GM21717 (cell line): Measurements from ENCODE around the gene ERI3.

Experiments used
- ATAC-seq: cut with Tn5 transposase; IDR thresholded peaks from one replicate; pipeline ENCODE4 v1.9.1; 2021; ENCODE audit warnings: mild to moderate bottlenecking, moderate library complexity; ENCODE audit not compliant: unreplicated experiment

The ERI3 gene

DNA sequence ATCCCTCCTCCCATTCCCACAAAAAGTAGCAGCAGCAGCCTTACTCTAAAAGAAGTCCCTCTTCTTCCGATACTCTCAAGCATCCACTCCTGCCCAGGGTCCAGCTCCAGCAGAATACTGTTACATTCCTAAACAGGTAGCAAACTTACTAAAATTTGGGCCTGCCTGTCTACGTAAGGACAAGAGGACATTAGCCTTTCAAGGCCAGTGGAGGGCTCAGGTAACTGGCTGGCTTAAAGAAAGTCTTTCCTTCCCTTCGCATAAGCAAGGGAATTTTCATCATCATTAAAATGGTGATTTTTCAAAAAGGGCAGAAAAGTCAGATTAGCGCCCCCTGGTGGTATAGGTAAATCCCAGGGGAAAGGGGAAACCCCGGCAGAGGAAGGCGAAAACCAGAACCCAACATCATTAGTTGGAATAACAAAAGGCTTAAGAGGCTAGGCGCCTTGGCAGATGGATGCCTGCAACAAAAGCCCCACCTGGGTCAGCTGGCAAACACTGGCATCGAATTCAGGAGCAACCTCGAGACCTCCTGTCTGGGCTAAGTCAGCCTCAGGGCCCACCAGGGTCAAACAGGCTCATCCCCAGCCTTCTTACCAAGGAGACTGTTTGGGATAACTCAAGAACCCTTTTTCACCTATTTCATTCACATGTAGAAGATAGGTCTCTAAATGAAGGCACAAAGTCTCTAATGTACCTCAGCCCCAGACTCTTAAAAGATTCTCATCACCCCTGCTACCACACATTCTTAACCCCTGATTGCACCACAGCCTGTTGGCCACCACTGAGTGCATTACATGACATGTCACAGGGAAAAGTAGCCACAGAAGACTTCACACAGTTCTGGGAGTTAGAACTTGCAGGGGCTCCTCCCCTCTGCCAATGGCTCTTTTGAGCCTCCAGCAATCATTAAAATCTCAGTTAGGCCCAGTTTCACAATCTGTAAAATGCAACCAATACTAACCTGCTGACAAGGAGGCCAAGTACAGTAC lies 36.7 kb downstream of the ERI3 start:
- ATAC-seq: no peak

DNA sequence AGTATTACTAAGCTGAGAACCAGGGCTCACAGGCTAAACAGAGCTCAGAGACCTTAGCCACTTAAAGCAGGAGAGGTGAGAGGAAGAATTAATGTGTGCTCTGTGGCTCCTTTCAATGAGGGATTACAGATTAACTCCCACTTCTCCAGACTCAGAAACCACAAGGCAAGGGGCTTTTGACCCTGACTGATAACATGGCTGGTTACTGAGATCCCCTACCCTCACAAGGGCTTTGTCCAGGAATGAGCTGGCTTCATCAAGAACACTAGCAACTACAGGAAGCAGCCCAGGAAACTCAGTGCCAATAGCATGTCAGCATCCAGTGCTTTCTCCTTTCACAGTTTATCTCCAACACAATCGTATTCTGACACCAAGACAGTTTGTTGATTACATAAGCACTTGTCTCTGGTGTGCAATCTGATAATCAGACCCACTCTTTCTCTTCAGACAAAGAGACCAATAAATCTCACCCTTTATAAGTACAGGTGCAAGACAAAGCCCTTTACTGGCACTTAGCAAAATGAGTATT lies 38.8 kb downstream of the ERI3 start:
- no peak for ATAC-seq

DNA sequence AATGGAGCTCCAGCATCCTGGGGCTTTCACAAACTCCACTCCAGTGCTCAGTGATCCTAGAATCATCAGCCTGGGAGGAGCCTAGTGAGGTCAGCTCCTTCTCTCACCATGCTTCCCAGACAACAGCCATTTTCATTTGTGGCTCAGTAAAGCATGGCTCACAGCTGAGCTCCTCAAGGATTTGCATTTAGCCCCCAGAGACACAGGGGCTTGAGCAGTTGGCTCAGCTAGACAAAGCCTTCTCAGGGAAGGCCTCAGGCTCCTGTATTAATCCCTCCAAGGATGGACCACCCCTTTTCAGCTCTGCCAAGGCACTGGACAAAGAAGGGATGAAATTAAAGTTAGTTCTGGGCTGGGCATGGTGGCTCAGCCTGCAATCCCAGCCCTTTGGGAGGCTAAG lies 39.5 kb downstream of the ERI3 start:
- ATAC-seq: no peak

DNA sequence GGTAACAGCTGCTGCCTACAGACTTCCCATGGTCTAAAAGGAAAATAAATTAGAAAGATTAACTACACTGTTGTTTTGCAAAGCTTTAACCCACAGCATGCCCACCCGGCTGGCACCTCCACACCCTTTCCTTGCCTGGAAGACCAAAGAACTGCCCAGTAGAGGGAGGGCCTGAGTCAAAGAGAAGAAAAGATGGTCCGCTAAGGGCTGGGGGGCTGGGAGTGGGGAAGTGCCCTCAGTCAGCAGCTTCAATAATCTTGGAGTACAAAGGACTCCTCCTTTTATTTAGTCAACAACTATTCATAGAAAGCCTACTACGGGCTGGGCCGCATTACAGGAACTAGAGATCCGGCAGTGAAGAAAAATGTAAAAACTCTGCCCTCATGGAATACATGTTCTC lies 40.6 kb downstream of the ERI3 start:
- no peak for ATAC-seq

DNA sequence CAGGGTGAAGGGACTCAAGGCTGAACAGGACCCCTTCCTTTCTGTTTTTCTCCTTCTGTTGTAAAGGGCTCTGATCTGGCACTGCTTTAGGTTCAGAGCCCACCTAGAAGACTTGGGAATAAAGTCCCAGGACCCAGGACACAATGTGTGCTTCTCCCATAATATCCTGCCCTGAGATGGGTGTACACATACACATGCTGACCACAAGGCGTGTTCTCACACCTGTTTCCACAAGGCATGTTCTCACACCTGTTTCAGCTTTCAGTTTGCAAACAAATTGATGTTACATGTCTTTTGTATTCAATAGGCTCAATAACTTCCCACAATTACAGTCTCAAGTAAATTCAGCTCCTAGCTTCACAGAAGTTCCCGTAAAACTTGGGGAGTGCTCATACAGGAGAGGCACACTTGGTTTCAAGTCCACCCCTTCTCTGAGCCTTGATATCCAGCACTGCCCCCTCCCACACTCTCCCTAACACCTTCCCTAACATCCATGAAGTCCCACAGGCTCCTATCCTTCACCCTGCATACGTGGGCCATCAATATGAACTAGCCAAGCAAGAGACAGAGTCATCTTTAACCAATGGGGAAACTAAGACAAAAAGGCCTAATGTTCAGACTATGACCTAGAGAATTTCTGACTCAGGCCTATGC lies 41.7 kb downstream of the ERI3 start:
- no peak for ATAC-seq

DNA sequence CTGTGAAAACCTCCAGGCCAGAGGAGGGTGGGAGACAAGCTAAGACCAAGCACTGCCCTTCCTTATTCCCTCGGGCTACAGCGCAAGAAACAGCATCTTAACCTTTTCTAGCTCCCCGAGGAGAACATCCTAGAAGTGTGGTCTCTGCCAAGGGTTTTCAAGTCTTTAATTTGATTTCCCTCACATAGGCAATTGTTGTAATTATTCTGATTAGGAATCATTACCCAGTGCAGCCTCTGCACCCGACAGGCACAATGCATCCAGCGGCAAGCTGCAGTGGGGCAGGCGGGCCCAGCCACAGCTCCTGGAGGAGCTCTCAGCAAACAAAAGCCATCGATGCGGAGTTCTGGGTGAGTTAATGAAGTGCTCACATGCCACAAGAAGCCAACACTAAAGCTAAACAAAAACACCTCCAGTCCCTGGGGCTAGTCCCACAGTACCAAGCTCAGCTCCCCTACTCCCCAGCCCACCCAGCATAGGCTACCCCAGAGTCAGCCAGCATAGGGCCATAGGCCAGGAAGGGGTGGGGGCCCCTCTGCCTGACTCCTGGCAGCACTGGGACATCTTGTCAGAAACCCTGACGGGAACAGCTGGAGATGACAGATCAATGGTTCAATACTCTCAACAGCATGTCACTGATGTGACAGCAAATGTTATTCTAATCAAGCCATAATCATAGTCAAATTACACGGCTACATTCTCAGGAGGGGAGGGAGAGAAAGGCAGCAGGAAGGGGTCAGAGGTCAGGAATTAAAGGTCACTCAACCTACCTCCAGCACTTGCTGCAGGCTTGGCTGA lies 42.5 kb downstream of the ERI3 start:
- no peak for ATAC-seq

DNA sequence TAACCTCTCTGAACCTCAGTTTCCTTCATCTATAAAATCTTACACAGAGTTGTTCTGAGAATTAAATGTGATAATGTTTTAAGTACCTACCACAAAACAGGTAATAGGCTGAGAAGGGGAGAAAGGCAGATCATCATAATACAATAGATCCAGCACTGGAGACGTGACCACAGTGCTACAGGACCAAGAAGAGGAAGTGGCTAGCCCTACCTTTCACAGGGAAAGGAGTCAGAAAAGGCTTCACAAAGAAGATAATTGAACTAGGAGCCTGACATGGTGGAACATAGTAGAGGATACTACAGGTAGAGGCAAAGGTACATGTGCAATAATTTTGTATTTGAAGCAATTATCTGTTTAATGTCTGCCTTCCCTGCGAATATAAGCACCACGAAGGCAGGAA lies 45.1 kb downstream of the ERI3 start:
- ATAC-seq: no peak

DNA sequence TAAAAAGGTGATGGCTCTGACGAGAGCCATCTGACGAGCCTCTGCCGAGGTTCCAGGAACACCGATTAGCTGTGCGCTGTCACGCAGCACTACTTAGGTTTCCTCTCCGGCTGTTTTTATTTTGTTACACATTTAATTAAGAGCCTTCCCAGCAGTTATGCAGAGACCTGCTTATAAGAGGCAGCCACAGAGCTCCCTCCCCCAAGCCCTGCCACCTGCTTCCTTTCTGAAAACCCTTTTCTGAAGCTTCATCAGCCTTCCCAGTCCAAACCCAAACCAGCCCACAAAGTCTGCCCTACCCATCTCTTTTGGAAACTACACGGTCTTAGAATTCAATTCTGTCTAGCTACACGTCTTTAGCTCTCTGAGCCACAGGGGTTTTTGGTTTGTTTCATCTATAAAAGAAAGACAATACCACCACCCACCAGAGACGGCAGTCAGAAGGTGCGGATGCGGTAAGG lies 49.1 kb downstream of the ERI3 start:
- no peak for ATAC-seq

DNA sequence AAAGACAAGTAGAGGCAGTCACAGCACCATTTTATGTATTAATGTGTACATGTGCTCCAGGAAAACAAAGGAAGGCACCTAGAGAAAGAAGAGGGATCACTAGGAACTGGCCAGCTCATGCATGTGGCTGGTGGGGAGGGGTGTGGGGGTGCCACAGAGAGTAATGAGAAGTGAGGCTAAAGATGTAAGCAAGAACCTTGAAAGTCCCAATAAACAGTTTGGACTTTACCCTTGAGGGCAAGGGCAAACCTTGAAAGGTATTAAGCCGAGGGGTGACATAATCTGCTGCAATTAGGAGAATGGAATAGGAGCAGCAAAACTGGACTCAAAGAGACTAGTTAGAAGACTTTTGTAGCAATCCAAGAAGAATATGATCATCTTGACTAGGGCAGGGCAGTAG lies 51.5 kb downstream of the ERI3 start:
- ATAC-seq: no peak

DNA sequence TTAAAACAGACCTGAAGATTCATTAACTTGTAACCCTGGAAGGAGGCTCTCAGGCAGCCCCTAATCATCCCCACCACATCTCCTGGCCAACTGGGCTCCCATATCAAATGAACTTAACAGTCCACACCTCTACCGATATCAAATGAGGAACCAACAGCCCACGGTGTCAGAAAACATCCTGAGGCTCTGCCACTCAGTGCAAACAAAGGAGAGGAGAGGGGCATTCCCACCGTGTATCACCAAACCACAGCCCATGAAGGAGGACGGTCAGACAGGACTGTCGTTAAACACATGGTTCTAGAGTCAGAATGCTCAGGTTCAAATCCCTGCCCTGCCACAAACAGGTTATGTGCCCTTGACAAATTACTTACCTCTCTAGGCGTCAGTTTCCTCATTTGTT lies 52.5 kb downstream of the ERI3 start:
- no peak for ATAC-seq

DNA sequence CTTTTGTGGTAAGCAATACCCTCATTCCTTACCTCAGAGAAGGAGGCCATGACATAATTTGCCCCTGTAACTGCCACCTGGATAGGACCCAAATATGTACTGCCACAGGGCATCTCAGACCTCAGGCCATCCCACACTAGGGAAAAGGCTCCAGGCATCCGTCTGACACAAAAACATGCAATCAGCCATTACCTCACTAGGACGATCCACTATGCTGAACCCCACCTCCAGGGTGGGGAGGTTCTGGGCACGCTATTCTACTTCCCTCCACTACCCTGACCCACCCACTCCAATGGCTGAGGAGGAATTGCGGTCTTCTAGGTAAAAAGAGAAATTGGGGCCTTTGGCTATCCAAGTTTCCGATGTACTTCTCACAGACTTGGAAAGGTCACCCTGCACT lies 53.6 kb downstream of the ERI3 start:
- no peak for ATAC-seq

DNA sequence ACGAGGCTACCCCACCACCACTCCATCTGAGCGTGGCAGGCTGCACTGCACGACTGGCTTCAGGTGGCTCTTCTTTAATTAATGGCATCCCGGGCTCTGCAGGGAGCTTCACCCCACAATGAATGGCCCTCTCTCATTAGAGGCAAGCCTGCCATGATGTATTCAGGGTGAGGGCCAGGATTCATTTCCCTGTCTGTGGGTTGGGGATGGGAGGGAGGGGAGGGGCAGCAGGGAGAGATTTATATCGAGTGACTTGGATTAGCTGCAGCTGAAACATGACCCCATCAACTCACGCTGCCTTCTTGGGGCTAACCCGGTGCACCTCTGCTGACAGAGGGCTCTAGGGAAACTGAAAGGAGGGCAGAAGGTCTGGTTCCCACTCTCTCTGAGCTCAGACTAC lies 54.2 kb downstream of the ERI3 start:
- ATAC-seq: no peak

DNA sequence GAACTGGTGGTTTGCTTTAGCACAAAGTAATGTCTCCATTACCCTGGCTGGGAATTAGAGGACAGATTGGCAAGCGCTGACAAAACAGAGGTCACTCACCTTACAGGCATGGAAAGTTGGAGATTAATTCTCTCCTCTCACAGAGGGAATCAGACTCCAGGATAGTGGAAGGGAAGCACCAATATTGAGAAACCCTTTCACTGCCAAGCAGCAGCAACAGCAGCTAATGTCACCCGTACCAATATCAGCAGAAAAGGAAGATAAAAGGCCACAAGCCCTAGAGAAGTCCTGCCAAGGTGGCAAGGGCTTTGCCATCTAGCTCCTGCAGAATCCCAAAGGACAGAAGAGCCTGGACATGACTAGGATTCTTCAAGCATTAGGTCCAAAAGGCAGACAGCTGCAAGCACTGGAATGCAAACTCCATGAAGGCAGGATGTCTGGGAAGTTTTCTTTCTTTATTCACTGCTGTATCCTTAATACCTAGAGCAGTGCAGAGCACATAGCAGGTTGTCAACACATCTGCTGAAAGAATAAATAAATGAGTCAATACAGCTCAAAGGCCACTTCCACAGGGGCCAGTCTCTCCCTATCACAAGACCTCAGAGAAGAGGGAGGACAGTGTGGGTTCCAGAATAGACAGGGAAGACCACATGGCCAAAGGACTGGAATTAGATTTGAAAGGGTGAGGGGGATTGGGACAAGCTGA lies 57.2 kb downstream of the ERI3 start:
- ATAC-seq: no peak

DNA sequence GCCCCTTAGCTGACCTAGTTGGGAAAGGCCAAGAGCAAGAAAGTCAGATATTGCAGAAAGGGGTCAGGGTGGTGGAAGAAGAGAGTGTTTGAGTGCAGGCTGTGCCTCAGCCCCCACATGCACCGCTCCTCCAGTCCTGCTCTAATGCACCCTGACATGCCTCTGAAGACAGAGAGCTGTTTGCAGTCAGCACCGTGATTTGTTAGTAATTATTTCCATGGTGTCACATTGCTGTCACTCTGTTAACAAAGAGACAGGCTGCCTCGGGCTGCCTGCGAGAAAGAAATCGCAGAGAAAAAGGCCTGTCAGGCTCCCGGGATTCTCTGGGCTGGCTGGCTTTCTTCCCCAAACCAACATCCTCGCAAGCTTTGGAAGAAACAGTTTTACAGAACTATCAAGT lies 58.3 kb downstream of the ERI3 start:
- no peak for ATAC-seq

DNA sequence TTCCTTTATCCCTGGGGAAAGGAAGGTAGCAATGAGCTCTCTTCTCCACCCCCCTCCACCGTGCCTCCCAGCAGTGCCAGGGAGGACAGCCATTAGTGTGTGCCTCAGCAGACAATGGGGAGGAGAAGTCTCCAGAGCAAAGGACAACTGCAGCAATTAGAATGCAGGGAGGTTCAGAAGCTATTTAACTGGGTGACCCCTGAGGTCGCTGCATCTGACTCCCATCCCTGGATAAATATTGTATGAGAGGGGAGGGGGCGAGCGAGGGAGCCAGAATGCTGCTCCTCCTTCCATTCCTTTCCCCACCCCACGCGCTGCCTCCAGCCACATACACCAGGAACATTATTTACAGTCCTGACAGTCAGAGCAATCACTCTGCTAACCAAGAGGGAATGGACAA lies 59.0 kb downstream of the ERI3 start:
- no peak for ATAC-seq

DNA sequence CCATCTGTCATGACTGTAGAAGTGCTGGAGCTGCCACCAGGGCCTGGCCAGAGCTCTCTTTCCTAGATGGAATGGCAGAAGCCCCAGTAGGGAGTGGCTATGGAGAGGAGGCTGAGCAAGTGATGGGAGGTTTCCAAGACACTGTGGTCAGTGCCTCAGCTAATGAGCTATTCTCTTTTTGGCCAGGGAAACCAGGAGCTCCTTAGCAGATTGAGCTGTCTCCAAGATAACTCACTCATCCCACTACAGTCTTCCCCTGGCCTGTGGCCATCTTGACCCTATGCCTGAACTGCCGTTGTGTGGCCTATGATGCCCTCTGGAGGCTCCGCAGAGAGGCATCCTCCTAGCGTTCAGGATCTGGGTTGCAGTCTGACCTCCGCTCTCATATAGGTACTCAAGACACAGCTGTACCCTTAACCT lies 60.5 kb downstream of the ERI3 start:
- no peak for ATAC-seq

DNA sequence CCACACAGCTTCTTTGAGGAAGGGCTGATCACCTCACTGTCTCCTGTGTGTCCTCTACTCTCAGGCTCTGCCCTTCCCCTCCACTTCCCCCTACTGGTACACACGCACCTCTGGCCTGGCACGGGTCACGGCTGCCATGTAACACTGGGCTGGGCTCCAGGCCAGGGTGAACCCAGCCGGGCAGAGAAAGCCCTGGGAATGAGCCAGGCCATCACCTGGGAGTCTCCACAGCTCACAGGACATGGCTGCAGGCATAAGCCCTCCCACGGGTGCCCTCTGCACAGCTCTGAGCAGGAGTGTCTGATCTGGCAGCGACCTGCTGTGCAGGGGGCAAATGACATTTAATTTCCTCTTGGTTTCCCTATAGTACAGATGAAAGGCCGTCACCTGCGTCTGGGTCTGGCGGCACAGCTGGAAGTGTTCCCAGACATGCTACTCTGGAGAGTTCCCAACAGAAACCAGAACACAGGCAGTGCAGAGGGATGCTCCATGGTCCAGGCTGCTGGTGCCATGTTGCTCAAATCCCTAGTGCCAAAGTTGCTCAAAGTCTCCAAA lies 61.2 kb downstream of the ERI3 start:
- no peak for ATAC-seq

DNA sequence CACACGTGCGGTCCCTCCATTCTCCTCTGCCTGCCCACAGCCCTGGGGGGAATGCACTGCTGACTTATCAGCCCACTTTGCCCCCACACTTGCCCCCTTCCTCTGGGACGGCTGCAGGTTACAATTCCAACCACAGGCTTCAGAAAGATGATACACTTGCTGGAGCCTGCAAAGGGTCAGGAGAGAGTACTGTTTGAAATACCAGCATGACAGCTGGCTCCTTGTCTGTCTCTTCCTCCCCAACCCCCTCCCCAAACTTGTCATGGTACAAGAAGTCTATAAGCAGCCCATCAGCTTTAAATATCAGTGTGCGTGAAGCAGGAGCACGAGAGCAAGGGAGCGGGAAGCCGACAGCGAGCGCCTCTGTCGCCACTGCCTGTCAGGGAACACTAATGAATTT lies 62.4 kb downstream of the ERI3 start:
- ATAC-seq: no peak

DNA sequence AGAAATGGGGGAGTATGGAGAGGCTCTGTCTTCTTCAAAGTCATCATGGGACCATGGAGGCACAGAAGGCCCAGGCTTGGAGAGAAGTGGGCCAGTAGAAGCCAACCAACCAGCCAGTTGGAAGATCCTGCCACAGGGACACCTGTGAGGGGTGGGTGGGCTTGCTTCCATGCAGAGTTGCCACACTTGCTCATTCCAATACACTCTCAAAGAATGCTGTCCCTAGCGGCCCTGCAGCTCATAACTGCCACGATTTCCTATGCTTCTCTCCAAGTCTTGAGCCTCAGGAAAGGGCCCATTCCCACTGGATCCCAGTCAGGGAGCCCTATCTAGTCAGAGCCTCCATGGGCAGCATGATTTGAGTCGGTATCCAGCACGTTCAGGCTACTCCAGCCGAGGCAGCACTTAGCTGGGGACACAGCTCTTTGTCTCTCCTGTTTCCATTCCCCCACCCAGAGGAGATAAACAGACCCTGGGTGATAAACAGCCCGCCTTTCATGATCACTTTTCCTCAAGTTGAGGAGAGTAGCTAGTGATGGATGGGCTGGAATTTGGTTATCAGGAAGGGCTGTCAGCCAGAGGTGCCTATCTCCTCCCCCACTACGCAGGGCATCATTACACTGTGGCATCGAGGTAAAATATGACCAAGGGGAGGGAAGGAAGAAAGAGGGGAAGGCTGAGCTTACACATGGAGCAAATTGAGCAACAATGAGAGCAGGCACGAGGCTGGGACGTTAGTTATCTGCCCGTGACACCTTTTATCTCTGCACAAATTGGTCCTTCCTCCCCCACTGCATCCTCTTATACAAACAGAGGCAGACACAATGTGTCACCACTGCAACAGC lies 64.6 kb downstream of the ERI3 start:
- ATAC-seq: no peak
